Epithelial cell of proximal tubule (primary cell): ENCODE data around the gene SPDL1. TPM values are rescaled to one million over a fixed set of nuclear protein-coding genes. Genes with fewer than 3 reads are reported as not detected.
A peak's percentile ranks its signal among the peaks of the same experiment; 100 is the strongest.

ENCODE experiments used
- DNase-seq: peaks from one replicate; pipeline ENCODE4 v3.0.0-alpha.2; 2011; ENCODE audit warnings: low read depth
- H3K4me3 ChIP-seq: 2 replicates; pipeline ENCODE4 v1.5.1; 2011; ENCODE audit warnings: low read depth, mild to moderate bottlenecking, low read length
- CTCF ChIP-seq: conservative IDR thresholded peaks from 2 replicates; pipeline ENCODE4 v1.5.1; 2012; ENCODE audit warnings: low read depth, mild to moderate bottlenecking, low read length
- total RNA-seq: library from RNA; depleted of rRNA; stranded (reverse); fragments of >200 nt; gene quantifications from 2 replicates; pipeline ENCODE4 v1.2.3, GENCODE V29; 2015

The SPDL1 gene
- total RNA-seq, 1 donor from 2014 or later: 73.2 TPM

DNA sequence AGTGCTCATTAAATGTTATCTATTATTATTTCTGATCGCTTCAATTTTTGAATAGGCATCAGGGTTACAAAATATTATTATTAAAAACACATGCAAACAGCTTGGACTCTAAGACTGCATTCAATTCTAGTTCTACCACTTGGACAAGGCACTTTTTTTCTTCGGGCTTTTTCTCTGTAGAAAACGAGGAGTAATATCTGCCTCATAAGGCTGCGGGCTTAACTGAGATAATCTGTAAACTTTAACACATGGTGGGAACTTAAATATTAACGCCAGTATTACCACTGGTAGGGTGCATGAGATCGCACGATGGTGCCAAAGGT, 511 bp upstream of the SPDL1 start:
- H3K4me3 ChIP-seq: peak overlapping the region; percentile 85
- no peak for DNase-seq
- TF ChIP-seq CTCF: no peak

GRCh38 chr5:169584998-169585451, 1.5 kb downstream of the SPDL1 start:
- peak overlapping the region; percentile 85 for H3K4me3 ChIP-seq
- TF ChIP-seq CTCF: peak; percentile 25
- DNase-seq: no peak

- no peak overlapping the region for H3K4me3 ChIP-seq
- no peak for DNase-seq
- TF ChIP-seq CTCF: no peak
Measured at GRCh38 chr5:169590602-169591001, 7.0 kb downstream of the SPDL1 start.

- DNase-seq: no peak
- TF ChIP-seq CTCF: no peak
- no peak overlapping the region for H3K4me3 ChIP-seq
Measured at GRCh38 chr5:169591636-169592035, 8.1 kb downstream of the SPDL1 start.

- H3K4me3 ChIP-seq: no peak overlapping the region
- no peak for DNase-seq
- TF ChIP-seq CTCF: no peak
Measured at GRCh38 chr5:169592937-169593650, 9.5 kb downstream of the SPDL1 start.

DNA sequence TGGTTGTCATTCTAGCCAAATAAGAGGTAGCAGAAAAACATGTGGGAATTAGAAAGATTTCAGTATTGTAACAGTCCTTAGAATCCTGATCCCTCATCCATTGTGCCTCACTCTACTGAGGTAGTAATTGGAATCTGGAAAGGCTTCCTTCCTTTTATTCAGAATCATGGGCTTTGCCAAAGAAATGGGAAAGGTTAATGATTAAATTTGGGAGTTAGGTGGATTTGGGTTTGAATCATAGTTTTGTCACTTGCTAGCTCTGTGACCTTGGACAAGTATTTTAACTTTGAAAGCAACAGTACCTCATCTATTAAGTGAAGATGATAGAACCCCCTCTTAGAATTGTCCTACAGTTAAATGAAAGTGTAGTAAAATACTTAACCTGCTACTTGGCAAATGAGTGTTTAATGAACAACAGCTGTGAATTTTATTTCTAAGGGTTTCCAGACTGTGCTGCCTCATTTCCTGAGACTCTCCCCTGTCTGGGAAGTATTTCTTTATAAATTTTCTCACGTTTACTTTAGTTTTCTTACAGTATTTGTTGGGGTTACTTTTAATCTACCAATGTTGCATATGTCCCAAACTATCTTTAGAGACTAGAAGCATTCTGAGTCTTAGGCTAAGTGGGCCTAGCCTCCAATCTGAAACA, 11.7 kb downstream of the SPDL1 start:
- no peak for DNase-seq
- no peak for TF ChIP-seq CTCF
- H3K4me3 ChIP-seq: no peak overlapping the region

DNA sequence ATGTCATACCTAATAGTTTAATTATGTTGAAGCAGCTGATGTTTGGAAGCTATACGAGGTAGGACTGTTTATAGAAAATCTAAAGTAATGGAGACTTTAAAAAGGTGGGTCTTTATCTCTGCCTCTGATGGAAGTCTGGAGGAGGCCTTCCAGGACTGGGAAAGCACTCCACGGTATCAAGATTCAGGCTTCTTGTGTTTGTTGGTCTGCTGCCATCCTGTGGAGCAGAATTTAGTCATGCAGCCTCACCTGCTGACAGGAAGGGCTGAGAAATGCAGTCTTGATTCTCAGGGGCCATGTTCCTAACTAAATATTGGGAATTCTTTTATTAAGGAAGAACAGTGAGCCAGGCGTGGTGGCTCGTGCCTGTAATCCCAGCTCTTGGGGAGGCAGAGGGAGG, 15.9 kb downstream of the SPDL1 start:
- no peak for DNase-seq
- TF ChIP-seq CTCF: peak; percentile 16
- H3K4me3 ChIP-seq: no peak overlapping the region
